HG02678 (cell line): ENCODE measurements around the gene CYP4F8.

ENCODE experiments used
- ATAC-seq: cut with Tn5 transposase; IDR thresholded peaks from one replicate; pipeline ENCODE4 v1.9.1; 2021; ENCODE audit warnings: mild to moderate bottlenecking, moderate library complexity; ENCODE audit not compliant: unreplicated experiment

Gene CYP4F8

GRCh38 chr19:15616183-15616582 lies 1.2 kb downstream of the CYP4F8 start:
- no peak for ATAC-seq

- no peak for ATAC-seq
Measured at GRCh38 chr19:15616627-15617270, 1.7 kb downstream of the CYP4F8 start.

GRCh38 chr19:15618321-15618720 lies 3.3 kb downstream of the CYP4F8 start:
- ATAC-seq: no peak

GRCh38 chr19:15621801-15622200 lies 6.8 kb downstream of the CYP4F8 start:
- ATAC-seq: no peak

- no peak for ATAC-seq
Measured at GRCh38 chr19:15622991-15623390, 8.0 kb downstream of the CYP4F8 start.

GRCh38 chr19:15623711-15624318 lies 8.8 kb downstream of the CYP4F8 start:
- ATAC-seq: no peak

- ATAC-seq: no peak
Measured at GRCh38 chr19:15628236-15629002, 13.4 kb downstream of the CYP4F8 start.

GRCh38 chr19:15629003-15629880 lies 14.2 kb downstream of the CYP4F8 start:
- ATAC-seq: no peak

GRCh38 chr19:15631817-15632216 lies 16.8 kb downstream of the CYP4F8 start:
- no peak for ATAC-seq

GRCh38 chr19:15633082-15633835 lies 18.2 kb downstream of the CYP4F8 start:
- ATAC-seq: no peak

- ATAC-seq: no peak
Measured at GRCh38 chr19:15634105-15634504, 19.1 kb downstream of the CYP4F8 start.

- no peak for ATAC-seq
Measured at GRCh38 chr19:15635016-15635805, 20.2 kb downstream of the CYP4F8 start.

GRCh38 chr19:15636026-15636425 lies 21.0 kb downstream of the CYP4F8 start:
- ATAC-seq: no peak

GRCh38 chr19:15639596-15639995 lies 24.6 kb downstream of the CYP4F8 start:
- ATAC-seq: no peak

- no peak for ATAC-seq
Measured at GRCh38 chr19:15640294-15640903, 25.4 kb downstream of the CYP4F8 start, which contains the start of gene CYP4F3. CYP4F3 (plus strand) TSS chr19:15640897; CDS start chr19:15641416, 519 bp downstream.

- ATAC-seq: no peak
Measured at GRCh38 chr19:15640904-15641597, 26.0 kb downstream of the CYP4F8 start.

GRCh38 chr19:15641901-15642491 lies 27.0 kb downstream of the CYP4F8 start:
- no peak for ATAC-seq

- no peak for ATAC-seq
Measured at GRCh38 chr19:15642807-15643206, 27.8 kb downstream of the CYP4F8 start.
